Body of pancreas (tissue), 4 donors: Measurements from ENCODE around the gene SESTD1.

Source experiments
- POLR2A ChIP-seq, 3 donors: fragments of 450-650 bp; IDR thresholded peaks; one replicate each; pipeline ENCODE4 v1.6.1; 2016; ENCODE audit warnings: antibody characterized with exemption in 3 of 3, mild to moderate bottlenecking in 2 of 3
- TF ChIP-seq, protein P1 (sequence below), 7 experiments: fragments of 450-650 bp in 4 of 7; fragments of 200-600 bp in 3 of 7; sonication (generic) in 3 of 7; IDR thresholded peaks; one replicate each; pipeline ENCODE4 v1.5.1; 2016 to 2019; ENCODE audit warnings: antibody characterized with exemption in 7 of 7

DNA sequence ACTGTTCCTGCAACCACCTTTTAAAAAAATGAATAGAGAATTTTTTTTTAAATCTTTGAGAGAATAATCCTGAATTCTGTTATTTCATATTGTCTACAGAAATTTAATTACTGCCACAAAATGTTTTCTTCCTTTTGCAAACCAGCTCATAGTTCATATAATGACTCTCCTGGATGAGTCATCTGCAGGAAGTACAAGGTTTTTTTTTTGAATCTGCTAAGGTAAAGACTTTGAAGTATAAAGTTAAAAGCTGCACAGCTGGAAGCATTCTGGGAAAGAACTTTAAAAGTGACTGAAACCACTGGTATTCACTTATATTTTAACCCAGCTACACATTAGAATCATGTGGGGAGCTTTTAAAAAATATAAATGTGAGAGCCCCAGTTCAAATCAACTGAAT lies 25.4 kb downstream of the SESTD1 start:
- TF ChIP-seq, protein P1, sequence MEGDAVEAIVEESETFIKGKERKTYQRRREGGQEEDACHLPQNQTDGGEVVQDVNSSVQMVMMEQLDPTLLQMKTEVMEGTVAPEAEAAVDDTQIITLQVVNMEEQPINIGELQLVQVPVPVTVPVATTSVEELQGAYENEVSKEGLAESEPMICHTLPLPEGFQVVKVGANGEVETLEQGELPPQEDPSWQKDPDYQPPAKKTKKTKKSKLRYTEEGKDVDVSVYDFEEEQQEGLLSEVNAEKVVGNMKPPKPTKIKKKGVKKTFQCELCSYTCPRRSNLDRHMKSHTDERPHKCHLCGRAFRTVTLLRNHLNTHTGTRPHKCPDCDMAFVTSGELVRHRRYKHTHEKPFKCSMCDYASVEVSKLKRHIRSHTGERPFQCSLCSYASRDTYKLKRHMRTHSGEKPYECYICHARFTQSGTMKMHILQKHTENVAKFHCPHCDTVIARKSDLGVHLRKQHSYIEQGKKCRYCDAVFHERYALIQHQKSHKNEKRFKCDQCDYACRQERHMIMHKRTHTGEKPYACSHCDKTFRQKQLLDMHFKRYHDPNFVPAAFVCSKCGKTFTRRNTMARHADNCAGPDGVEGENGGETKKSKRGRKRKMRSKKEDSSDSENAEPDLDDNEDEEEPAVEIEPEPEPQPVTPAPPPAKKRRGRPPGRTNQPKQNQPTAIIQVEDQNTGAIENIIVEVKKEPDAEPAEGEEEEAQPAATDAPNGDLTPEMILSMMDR (IDR thresholded peaks at IDR 0.05), result no peak
- no peak for TF ChIP-seq POLR2A (IDR thresholded peaks at IDR 0.05)
